CD4-positive, alpha-beta T cell (primary cell): ENCODE data around the gene NOL12. TPM values are rescaled to one million over a fixed set of nuclear protein-coding genes. Genes with fewer than 3 reads are reported as not detected.

ENCODE experiments used
- ATAC-seq: fragments of 200-7000 bp; cut with Tn5 transposase; one replicate; pipeline ENCODE4 v1.10.0; 2022; ENCODE audit warnings: mild to moderate bottlenecking; ENCODE audit not compliant: poor library complexity
- CTCF ChIA-PET: fragments of 350-600 bp; sonication (Branson Sonifier 250); formaldehyde crosslinking; loops from one replicate; lab custom pipeline; 2021; ENCODE audit warnings: antibody characterized with exemption, inconsistent platforms; lab: Charles Lee
- POLR2A ChIA-PET: fragments of 350-600 bp; sonication (Branson Sonifier 250); formaldehyde crosslinking; loops from one replicate; lab custom pipeline; 2021; ENCODE audit warnings: antibody characterized with exemption, inconsistent platforms; lab: Charles Lee
- DNase-seq, 14 experiments: peaks; one replicate each; pipeline ENCODE4 v3.0.0-alpha.2; 2013 to 2020; ENCODE audit warnings: mixed read lengths in 2 of 14
- H3K27ac ChIP-seq, 2 donors: one replicate each; pipeline versions ENCODE4 v1.5.1 to v1.7.0; 2013; ENCODE audit warnings: low read length in 2 of 2, low read depth in 1 of 2, mild to moderate bottlenecking in 1 of 2
- H3K27me3 ChIP-seq, 2 experiments: 1 replicate in 1 of 2; 2 replicates in 1 of 2; pipeline versions ENCODE4 v1.6.1 to v1.7.0; 2013; ENCODE audit warnings: low read length in 2 of 2, control low read depth in 1 of 2, mild to moderate bottlenecking in 1 of 2, moderate library complexity in 1 of 2; ENCODE audit not compliant: insufficient read depth in 2 of 2, control insufficient read depth in 1 of 2
- H3K36me3 ChIP-seq: one replicate; pipeline ENCODE4 v1.6.1; 2013; ENCODE audit warnings: low read length, control low read depth; ENCODE audit not compliant: insufficient read depth
- H3K4me1 ChIP-seq: one replicate; pipeline ENCODE4 v1.6.1; 2013; ENCODE audit warnings: low read length, control low read depth; ENCODE audit not compliant: insufficient read depth
- H3K4me3 ChIP-seq: one replicate; pipeline ENCODE4 v1.5.1; 2013; ENCODE audit warnings: mild to moderate bottlenecking, low read length, moderate library complexity
- H3K9me3 ChIP-seq, 2 experiments: 1 replicate in 1 of 2; 2 replicates in 1 of 2; pipeline versions ENCODE4 v1.6.1 to v1.7.0; 2013; ENCODE audit warnings: low read length in 2 of 2, mild to moderate bottlenecking in 2 of 2, control low read depth in 1 of 2, moderate library complexity in 1 of 2; ENCODE audit not compliant: control insufficient read depth in 1 of 2, insufficient read depth in 1 of 2
- H3K27ac Mint-ChIP-seq: one replicate; pipeline ENCODE4 v1.8.0; 2020; ENCODE audit warnings: mixed read lengths
- H3K27me3 Mint-ChIP-seq: one replicate; pipeline ENCODE4 v1.8.0; 2021; ENCODE audit warnings: mixed read lengths
- H3K36me3 Mint-ChIP-seq: one replicate; pipeline ENCODE4 v1.8.0; 2021; ENCODE audit warnings: low read depth, mixed read lengths
- H3K4me1 Mint-ChIP-seq: one replicate; pipeline ENCODE4 v1.8.0; 2021; ENCODE audit warnings: low read depth, mixed read lengths
- H3K4me3 Mint-ChIP-seq: one replicate; pipeline ENCODE4 v1.8.0; 2020; ENCODE audit warnings: mild to moderate bottlenecking, mixed read lengths
- H3K9me3 Mint-ChIP-seq: one replicate; pipeline ENCODE4 v1.8.0; 2020; ENCODE audit warnings: mixed read lengths
- intact Hi-C, 2 experiments: fragments of 100-400 bp; cut with DNase I in 1 of 2; cut with micrococcal nuclease in 1 of 2; formaldehyde crosslinking; loops; one replicate each; pipeline versions ENCODE4 v1.15.1 to v1.9.0; 2023 to 2025; cut with DNase I, micrococcal nuclease
- total RNA-seq, 174 experiments: library from RNA in 2 of 174; stranded (reverse) in 2 of 174; gene quantifications; one replicate each; pipeline ENCODE4 v1.2.3 and lab custom pipeline; 2021 to 2026
- TF ChIP-seq, protein P1 (sequence below): fragments of 200-600 bp; IDR thresholded peaks from one replicate; pipeline ENCODE4 v1.8.0; 2022; ENCODE audit warnings: antibody characterized with exemption, mild to moderate bottlenecking

NOL12 gene
- total RNA-seq, 2 experiments from 2014 or later: 24.3 to 26.2 TPM

DNA sequence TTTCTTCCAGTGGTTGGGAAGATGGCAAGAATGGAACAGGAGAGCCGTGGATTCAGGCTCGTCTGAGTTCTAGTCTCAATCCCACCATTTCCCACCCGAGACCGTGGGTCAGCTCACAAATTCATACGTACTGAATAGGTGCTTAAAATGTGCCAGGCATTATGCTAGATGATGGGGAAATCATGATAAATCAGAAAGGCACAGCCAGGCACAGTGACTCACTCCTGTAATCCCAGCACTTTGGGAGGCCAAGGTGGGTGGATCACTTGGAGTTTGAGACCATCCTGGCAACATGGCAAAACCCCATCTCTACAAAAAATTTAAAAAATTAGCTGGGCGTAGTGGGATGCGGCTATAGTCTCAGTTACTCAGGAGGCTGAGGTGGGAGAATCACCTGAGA lies 17.8 kb downstream of the NOL12 start:
- Histone ChIP-seq H3K9me3 (no peaks in the 10 kb centered on the region), H3K4me3 (no peak overlapping the region), H3K27me3 (no peaks in the 10 kb centered on the region), H3K4me1 (peaks cover 3% of the 10 kb centered on the region), H3K36me3 (no peaks in the 10 kb centered on the region), H3K27ac (no peak overlapping the region)
- Mint-ChIP-seq H3K36me3 (no peaks in the 10 kb centered on the region), H3K9me3 (no peaks in the 10 kb centered on the region), H3K4me3 (no peak overlapping the region), H3K4me1 (no peaks in the 10 kb centered on the region), H3K27ac (no peak overlapping the region), H3K27me3 (no peaks in the 10 kb centered on the region)
- POLR2A ChIA-PET: no interaction called here
- ATAC-seq (no peak), DNase-seq (no peak)
- CTCF ChIA-PET: interaction anchor here (0.7 to 0.8 kb wide), 2 partner anchors 159 to 1060 kb away, joined by 4 read pairs; no protein-coding TSS in a partner anchor
- TF ChIP-seq, protein P1, sequence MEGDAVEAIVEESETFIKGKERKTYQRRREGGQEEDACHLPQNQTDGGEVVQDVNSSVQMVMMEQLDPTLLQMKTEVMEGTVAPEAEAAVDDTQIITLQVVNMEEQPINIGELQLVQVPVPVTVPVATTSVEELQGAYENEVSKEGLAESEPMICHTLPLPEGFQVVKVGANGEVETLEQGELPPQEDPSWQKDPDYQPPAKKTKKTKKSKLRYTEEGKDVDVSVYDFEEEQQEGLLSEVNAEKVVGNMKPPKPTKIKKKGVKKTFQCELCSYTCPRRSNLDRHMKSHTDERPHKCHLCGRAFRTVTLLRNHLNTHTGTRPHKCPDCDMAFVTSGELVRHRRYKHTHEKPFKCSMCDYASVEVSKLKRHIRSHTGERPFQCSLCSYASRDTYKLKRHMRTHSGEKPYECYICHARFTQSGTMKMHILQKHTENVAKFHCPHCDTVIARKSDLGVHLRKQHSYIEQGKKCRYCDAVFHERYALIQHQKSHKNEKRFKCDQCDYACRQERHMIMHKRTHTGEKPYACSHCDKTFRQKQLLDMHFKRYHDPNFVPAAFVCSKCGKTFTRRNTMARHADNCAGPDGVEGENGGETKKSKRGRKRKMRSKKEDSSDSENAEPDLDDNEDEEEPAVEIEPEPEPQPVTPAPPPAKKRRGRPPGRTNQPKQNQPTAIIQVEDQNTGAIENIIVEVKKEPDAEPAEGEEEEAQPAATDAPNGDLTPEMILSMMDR: no peak
- intact Hi-C loops: no loop called here

DNA sequence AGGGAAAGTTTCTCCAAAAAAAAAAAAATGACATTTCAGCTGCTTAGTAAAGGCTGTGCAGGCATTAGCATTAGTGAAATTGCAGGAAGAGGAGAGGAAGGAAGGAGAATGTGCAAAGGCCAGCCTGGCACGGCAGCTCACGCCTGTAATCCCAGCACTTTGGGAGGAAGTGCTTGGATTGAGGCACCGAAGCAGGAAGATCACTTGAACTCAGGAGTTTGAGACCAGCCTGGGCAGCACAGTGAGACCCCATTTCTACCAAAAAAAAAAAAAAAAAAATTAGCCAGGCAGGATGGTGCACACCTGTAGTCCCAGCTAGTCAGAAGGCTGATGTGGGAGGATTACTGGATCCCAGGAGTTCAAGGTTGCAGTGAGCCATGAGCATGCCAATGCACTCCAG lies 18.5 kb downstream of the NOL12 start:
- no peaks in the 10 kb centered on the region for H3K36me3 Mint-ChIP-seq
- no peak overlapping the region for H3K27ac Mint-ChIP-seq
- no peaks in the 10 kb centered on the region for H3K27me3 Mint-ChIP-seq
- intact Hi-C loops: no loop called here
- ATAC-seq: no peak
- H3K4me1 Mint-ChIP-seq: no peaks in the 10 kb centered on the region
- no peaks in the 10 kb centered on the region for H3K9me3 ChIP-seq
- no peaks in the 10 kb centered on the region for H3K27me3 ChIP-seq
- peaks cover 3% of the 10 kb centered on the region for H3K4me1 ChIP-seq
- TF ChIP-seq, protein P1: no peak
- no peak overlapping the region for H3K4me3 ChIP-seq
- DNase-seq: no peak
- ChIA-PET CTCF (no interaction called here), POLR2A (no interaction called here)
- no peaks in the 10 kb centered on the region for H3K36me3 ChIP-seq
- no peak overlapping the region for H3K4me3 Mint-ChIP-seq
- no peaks in the 10 kb centered on the region for H3K9me3 Mint-ChIP-seq
- no peak overlapping the region for H3K27ac ChIP-seq

DNA sequence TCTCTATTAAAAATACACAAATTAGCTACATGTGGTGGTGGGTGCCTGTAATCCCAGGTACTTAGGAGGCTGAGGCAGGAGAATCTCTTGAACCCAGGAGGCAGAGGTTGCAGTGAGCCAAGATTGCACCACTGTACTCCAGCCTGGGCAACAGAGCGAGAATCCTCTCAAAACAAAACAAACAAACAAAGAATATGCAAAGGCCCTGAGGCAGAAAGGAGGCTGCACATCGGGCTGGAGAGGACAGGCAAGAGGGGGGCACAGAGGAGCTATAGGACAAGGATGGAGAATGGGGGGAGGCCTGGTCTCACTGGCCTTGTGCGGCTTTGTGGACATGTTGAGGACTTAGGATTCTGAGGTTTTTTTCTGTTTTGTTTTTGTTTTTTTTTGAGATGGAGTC lies 19.1 kb downstream of the NOL12 start:
- intact Hi-C loops: no loop called here
- Mint-ChIP-seq H3K27me3 (no peaks in the 10 kb centered on the region), H3K4me3 (no peak overlapping the region), H3K36me3 (no peaks in the 10 kb centered on the region), H3K9me3 (no peaks in the 10 kb centered on the region), H3K4me1 (no peaks in the 10 kb centered on the region), H3K27ac (no peak overlapping the region)
- DNase-seq: no peak
- ChIA-PET CTCF (no interaction called here), POLR2A (no interaction called here)
- ATAC-seq: no peak
- peaks cover 3% of the 10 kb centered on the region for H3K4me1 ChIP-seq
- H3K27me3 ChIP-seq: no peaks in the 10 kb centered on the region
- H3K36me3 ChIP-seq: no peaks in the 10 kb centered on the region
- TF ChIP-seq, protein P1: no peak
- H3K4me3 ChIP-seq: no peak overlapping the region
- H3K9me3 ChIP-seq: no peaks in the 10 kb centered on the region
- H3K27ac ChIP-seq: no peak overlapping the region
